Mesendoderm (in vitro differentiated cells): ENCODE measurements around the gene PIK3C2B.

Experiments
- DNase-seq: peaks from one replicate; pipeline ENCODE4 v3.0.0; 2013
- H2AK5ac ChIP-seq: 2 replicates; pipeline ENCODE4 v1.6.1; 2013; ENCODE audit warnings: low read length, inconsistent platforms
- H2BK120ac ChIP-seq: 2 replicates; pipeline ENCODE4 v1.6.1; 2013; ENCODE audit warnings: low read depth, mild to moderate bottlenecking, low read length, moderate library complexity, mixed read lengths
- H2BK15ac ChIP-seq: replicated peaks from 2 replicates; pipeline ENCODE4 v1.6.1; 2013; ENCODE audit warnings: low read depth, mild to moderate bottlenecking, moderate library complexity
- H2BK5ac ChIP-seq: 2 replicates; pipeline ENCODE4 v1.6.1; 2013; ENCODE audit warnings: low read length, inconsistent platforms
- H3K18ac ChIP-seq: 2 replicates; pipeline ENCODE4 v1.6.1; 2013; ENCODE audit warnings: mild to moderate bottlenecking, low read length, mixed read lengths
- H3K23ac ChIP-seq: one replicate; pipeline ENCODE4 v1.6.1; 2013; ENCODE audit warnings: low read length
- H3K27ac ChIP-seq: 2 replicates; pipeline ENCODE4 v1.5.1; 2013; ENCODE audit warnings: low read depth, mild to moderate bottlenecking, inconsistent platforms, low read length, moderate library complexity
- H3K27me3 ChIP-seq: 2 replicates; pipeline ENCODE4 v1.6.1; 2013; ENCODE audit warnings: low read length, control low read depth, mild to moderate bottlenecking, inconsistent platforms; ENCODE audit not compliant: insufficient read depth, poor library complexity
- H3K36me3 ChIP-seq: 2 replicates; pipeline ENCODE4 v1.6.1; 2013; ENCODE audit warnings: low read length, inconsistent platforms; ENCODE audit not compliant: control insufficient read depth, insufficient read depth
- H3K4ac ChIP-seq: one replicate; pipeline ENCODE4 v1.6.1; 2013; ENCODE audit warnings: low read depth, mild to moderate bottlenecking, low read length, moderate library complexity
- H3K4me1 ChIP-seq: 2 replicates; pipeline ENCODE4 v1.6.1; 2013; ENCODE audit warnings: low read depth, low read length, inconsistent platforms; ENCODE audit not compliant: control insufficient read depth
- H3K4me2 ChIP-seq: 2 replicates; pipeline ENCODE4 v1.6.1; 2013; ENCODE audit warnings: low read length
- H3K4me3 ChIP-seq: 2 replicates; pipeline ENCODE4 v1.5.1; 2013; ENCODE audit warnings: mild to moderate bottlenecking, low read length
- H3K56ac ChIP-seq: one replicate; pipeline ENCODE4 v1.6.1; 2013; ENCODE audit warnings: low read length
- H3K79me1 ChIP-seq: 2 replicates; pipeline ENCODE4 v1.6.1; 2013; ENCODE audit warnings: low read length, inconsistent platforms
- H3K79me2 ChIP-seq: 2 replicates; pipeline ENCODE4 v1.6.1; 2013; ENCODE audit warnings: mild to moderate bottlenecking, low read length; ENCODE audit not compliant: control insufficient read depth, insufficient read depth
- H3K9ac ChIP-seq: 2 replicates; pipeline ENCODE4 v1.6.1; 2013; ENCODE audit warnings: low read length, inconsistent platforms
- H4K5ac ChIP-seq: one replicate; pipeline ENCODE4 v1.6.1; 2013; ENCODE audit warnings: low read length
- H4K8ac ChIP-seq: one replicate; pipeline ENCODE4 v1.6.1; 2013; ENCODE audit warnings: low read depth, mild to moderate bottlenecking, control low read depth, low read length, moderate library complexity
- WGBS: extraction: QIAGEN DNeasy Blood & Tissue Kit; methylation state at CpG from one replicate; pipeline ENCODE4 v1.1.7; 2013; ENCODE audit warnings: low lambda C conversion rate, missing lambda C conversion rate; ENCODE audit not compliant: insufficient coverage; ENCODE audit errors: extremely low coverage; 5-methylcytosine and 5-hydroxymethylcytosine counted together

Gene PIK3C2B

GRCh38 chr1:204460346-204460745 lies 34.3 kb downstream of the PIK3C2B start:
- no peaks in the 10 kb centered on the region for H3K27me3 ChIP-seq
- no peaks in the 10 kb centered on the region for H3K79me1 ChIP-seq
- no peaks in the 10 kb centered on the region for H3K36me3 ChIP-seq
- no peak overlapping the region for H3K9ac ChIP-seq
- no peak overlapping the region for H3K23ac ChIP-seq
- WGBS, result no CpG with 5 or more reads among the region's 8 CpGs
- no peaks in the 10 kb centered on the region for H3K4me1 ChIP-seq
- H3K79me2 ChIP-seq, result no peaks in the 10 kb centered on the region
- H2BK120ac ChIP-seq, result no peak overlapping the region
- H2BK15ac ChIP-seq, result no peak overlapping the region
- H3K56ac ChIP-seq, result no peak overlapping the region
- no peak overlapping the region for H3K4ac ChIP-seq
- no peak overlapping the region for H2BK5ac ChIP-seq
- DNase-seq, result no peak
- no peak overlapping the region for H2AK5ac ChIP-seq
- H3K4me2 ChIP-seq, result no peak overlapping the region
- no peak overlapping the region for H4K5ac ChIP-seq
- no peak overlapping the region for H3K27ac ChIP-seq
- H3K4me3 ChIP-seq, result no peak overlapping the region
- H3K18ac ChIP-seq, result no peak overlapping the region
- H4K8ac ChIP-seq, result no peak overlapping the region

GRCh38 chr1:204459706-204460105 lies 34.9 kb downstream of the PIK3C2B start:
- no peaks in the 10 kb centered on the region for H3K79me1 ChIP-seq
- H3K56ac ChIP-seq, result no peak overlapping the region
- H2AK5ac ChIP-seq, result no peak overlapping the region
- no peak overlapping the region for H4K8ac ChIP-seq
- H2BK15ac ChIP-seq, result no peak overlapping the region
- H3K18ac ChIP-seq, result no peak overlapping the region
- H3K4me1 ChIP-seq, result peaks cover 2% of the 10 kb centered on the region
- H3K27ac ChIP-seq, result no peak overlapping the region
- no peak overlapping the region for H2BK5ac ChIP-seq
- H2BK120ac ChIP-seq, result no peak overlapping the region
- no peaks in the 10 kb centered on the region for H3K79me2 ChIP-seq
- H4K5ac ChIP-seq, result no peak overlapping the region
- H3K4me3 ChIP-seq, result no peak overlapping the region
- H3K4me2 ChIP-seq, result no peak overlapping the region
- no peak overlapping the region for H3K4ac ChIP-seq
- no peaks in the 10 kb centered on the region for H3K36me3 ChIP-seq
- H3K9ac ChIP-seq, result no peak overlapping the region
- no peaks in the 10 kb centered on the region for H3K27me3 ChIP-seq
- WGBS, result no CpG with 5 or more reads among the region's 4 CpGs
- no peak for DNase-seq
- no peak overlapping the region for H3K23ac ChIP-seq

GRCh38 chr1:204457666-204458065 lies 36.9 kb downstream of the PIK3C2B start:
- H3K18ac ChIP-seq, result no peak overlapping the region
- no peak overlapping the region for H3K4ac ChIP-seq
- no peak overlapping the region for H3K4me3 ChIP-seq
- no peak overlapping the region for H3K56ac ChIP-seq
- H3K79me2 ChIP-seq, result no peaks in the 10 kb centered on the region
- no peak overlapping the region for H3K4me2 ChIP-seq
- H4K8ac ChIP-seq, result no peak overlapping the region
- H3K27ac ChIP-seq, result no peak overlapping the region
- H3K79me1 ChIP-seq, result no peaks in the 10 kb centered on the region
- H2AK5ac ChIP-seq, result no peak overlapping the region
- H2BK5ac ChIP-seq, result no peak overlapping the region
- H3K27me3 ChIP-seq, result no peaks in the 10 kb centered on the region
- H2BK120ac ChIP-seq, result no peak overlapping the region
- no peak overlapping the region for H2BK15ac ChIP-seq
- no peak for DNase-seq
- peaks cover 2% of the 10 kb centered on the region for H3K4me1 ChIP-seq
- no peak overlapping the region for H3K9ac ChIP-seq
- no peak overlapping the region for H4K5ac ChIP-seq
- no peak overlapping the region for H3K23ac ChIP-seq
- H3K36me3 ChIP-seq, result no peaks in the 10 kb centered on the region
- WGBS, result no CpG with 5 or more reads among the region's 5 CpGs

GRCh38 chr1:204456826-204457442 lies 37.7 kb downstream of the PIK3C2B start:
- Histone ChIP-seq H3K56ac (no peak overlapping the region), H3K18ac (no peak overlapping the region), H2BK15ac (no peak overlapping the region), H3K4me1 (peaks cover 2% of the 10 kb centered on the region), H3K4ac (no peak overlapping the region), H3K36me3 (no peaks in the 10 kb centered on the region), H3K9ac (no peak overlapping the region), H3K23ac (no peak overlapping the region), H3K4me3 (no peak overlapping the region), H2BK5ac (no peak overlapping the region), H4K8ac (no peak overlapping the region), H3K79me1 (no peaks in the 10 kb centered on the region), H3K4me2 (no peak overlapping the region), H4K5ac (no peak overlapping the region), H2BK120ac (no peak overlapping the region), H3K27me3 (no peaks in the 10 kb centered on the region), H3K79me2 (no peaks in the 10 kb centered on the region), H2AK5ac (no peak overlapping the region), H3K27ac (no peak overlapping the region)
- DNase-seq, result no peak
- WGBS, result no CpG with 5 or more reads among the region's 11 CpGs

- H3K27me3 ChIP-seq, result no peaks in the 10 kb centered on the region
- H4K8ac ChIP-seq, result no peak overlapping the region
- H2BK15ac ChIP-seq, result no peak overlapping the region
- no peak overlapping the region for H3K4me3 ChIP-seq
- H2BK5ac ChIP-seq, result no peak overlapping the region
- peaks cover 4% of the 10 kb centered on the region for H3K4me1 ChIP-seq
- peak overlapping the region; percentile 6 for H3K27ac ChIP-seq
- no peak overlapping the region for H3K56ac ChIP-seq
- WGBS, result no CpG with 5 or more reads among the region's 9 CpGs
- no peaks in the 10 kb centered on the region for H3K36me3 ChIP-seq
- no peak for DNase-seq
- H3K4me2 ChIP-seq, result no peak overlapping the region
- H3K79me2 ChIP-seq, result no peaks in the 10 kb centered on the region
- no peak overlapping the region for H3K18ac ChIP-seq
- no peak overlapping the region for H3K23ac ChIP-seq
- H4K5ac ChIP-seq, result no peak overlapping the region
- no peaks in the 10 kb centered on the region for H3K79me1 ChIP-seq
- H2BK120ac ChIP-seq, result no peak overlapping the region
- no peak overlapping the region for H3K4ac ChIP-seq
- no peak overlapping the region for H3K9ac ChIP-seq
- no peak overlapping the region for H2AK5ac ChIP-seq
These were observed 38.8 kb downstream of the PIK3C2B start for GRCh38 chr1:204455831-204456145.
